Measurements from ENCODE around the gene CDPF1.

GRCh38 chr22:46242076-46242475 is 8.0 kb downstream of the CDPF1 start:
- TF ChIP-seq, protein P1, sequence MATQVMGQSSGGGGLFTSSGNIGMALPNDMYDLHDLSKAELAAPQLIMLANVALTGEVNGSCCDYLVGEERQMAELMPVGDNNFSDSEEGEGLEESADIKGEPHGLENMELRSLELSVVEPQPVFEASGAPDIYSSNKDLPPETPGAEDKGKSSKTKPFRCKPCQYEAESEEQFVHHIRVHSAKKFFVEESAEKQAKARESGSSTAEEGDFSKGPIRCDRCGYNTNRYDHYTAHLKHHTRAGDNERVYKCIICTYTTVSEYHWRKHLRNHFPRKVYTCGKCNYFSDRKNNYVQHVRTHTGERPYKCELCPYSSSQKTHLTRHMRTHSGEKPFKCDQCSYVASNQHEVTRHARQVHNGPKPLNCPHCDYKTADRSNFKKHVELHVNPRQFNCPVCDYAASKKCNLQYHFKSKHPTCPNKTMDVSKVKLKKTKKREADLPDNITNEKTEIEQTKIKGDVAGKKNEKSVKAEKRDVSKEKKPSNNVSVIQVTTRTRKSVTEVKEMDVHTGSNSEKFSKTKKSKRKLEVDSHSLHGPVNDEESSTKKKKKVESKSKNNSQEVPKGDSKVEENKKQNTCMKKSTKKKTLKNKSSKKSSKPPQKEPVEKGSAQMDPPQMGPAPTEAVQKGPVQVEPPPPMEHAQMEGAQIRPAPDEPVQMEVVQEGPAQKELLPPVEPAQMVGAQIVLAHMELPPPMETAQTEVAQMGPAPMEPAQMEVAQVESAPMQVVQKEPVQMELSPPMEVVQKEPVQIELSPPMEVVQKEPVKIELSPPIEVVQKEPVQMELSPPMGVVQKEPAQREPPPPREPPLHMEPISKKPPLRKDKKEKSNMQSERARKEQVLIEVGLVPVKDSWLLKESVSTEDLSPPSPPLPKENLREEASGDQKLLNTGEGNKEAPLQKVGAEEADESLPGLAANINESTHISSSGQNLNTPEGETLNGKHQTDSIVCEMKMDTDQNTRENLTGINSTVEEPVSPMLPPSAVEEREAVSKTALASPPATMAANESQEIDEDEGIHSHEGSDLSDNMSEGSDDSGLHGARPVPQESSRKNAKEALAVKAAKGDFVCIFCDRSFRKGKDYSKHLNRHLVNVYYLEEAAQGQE (IDR thresholded peaks at IDR 0.05; ENCODE audit: insufficient read depth in 1 of 2, low read depth in 2 of 2, low read length in 1 of 2), result no peak
- no peak for TF ChIP-seq CTCF (IDR thresholded peaks at IDR 0.05)

Data from Panc1 (cell line).